ENCODE results near the gene TPTE.
"Not testable (repeated sequence)": the region's sequence is repeated elsewhere in the genome, so short reads cannot be mapped to it uniquely, and the experiment has no call there.

The TPTE gene

DNA sequence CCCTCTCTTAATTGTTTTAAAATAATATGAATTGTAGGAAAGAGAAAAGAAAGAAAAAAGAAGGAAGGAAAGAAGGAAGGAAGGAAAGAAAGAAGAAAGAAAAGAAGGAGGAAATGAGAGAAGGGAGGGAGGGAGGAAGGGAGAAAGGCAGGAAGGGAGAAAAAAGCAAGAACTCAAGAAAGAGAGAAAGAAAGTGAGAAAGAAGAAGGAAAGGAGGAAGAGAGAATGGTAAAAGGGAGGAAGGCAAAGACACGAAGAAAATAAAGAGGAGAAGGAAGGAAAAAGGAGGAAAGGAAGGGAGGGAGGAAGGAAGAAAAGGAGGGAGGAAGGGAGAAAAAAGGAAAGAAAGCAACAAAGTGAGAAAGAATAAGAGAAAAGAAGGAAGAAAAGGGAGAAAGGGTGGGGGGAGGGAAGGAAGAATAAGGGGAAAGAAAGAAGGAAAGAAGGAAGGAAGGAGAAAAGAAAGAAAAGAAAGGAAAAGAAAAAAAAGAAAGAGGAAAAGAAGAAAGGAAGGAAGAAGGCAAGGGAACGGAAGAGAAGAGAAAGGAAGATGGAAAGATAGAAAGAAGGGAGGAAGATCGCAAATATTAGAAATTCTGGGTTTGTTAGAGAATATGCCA lies 95.9 kb downstream of the TPTE start:
- not testable (repeated sequence) for DNase-seq

DNA sequence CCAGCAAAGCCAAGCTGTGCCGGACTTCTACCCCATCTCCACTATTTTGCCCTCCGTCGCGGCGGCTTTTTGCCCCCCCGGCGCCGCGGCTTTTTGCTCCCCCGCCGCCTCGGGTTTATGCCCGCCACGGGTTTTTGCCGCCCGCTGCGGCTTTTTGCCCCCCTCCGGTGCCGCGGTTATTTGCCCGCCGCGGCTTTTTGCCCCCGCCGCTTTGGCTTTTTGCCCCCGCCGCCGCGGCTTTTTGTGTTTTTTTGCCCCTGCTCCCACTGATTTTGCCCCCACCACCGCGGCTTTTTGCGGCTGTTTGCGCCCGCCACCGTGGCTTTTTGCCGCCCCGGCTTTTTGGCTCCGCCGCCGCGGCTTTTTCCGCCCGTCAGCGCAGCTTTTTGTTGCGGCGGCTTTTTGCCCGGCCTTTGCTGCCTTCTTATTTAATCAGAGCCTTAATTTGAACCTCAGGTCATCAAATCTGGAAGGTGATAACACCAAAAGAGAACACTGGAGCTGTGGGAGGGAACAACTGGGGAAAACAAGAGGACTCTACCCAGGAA lies 106.0 kb downstream of the TPTE start:
- DNase-seq: no peak

DNA sequence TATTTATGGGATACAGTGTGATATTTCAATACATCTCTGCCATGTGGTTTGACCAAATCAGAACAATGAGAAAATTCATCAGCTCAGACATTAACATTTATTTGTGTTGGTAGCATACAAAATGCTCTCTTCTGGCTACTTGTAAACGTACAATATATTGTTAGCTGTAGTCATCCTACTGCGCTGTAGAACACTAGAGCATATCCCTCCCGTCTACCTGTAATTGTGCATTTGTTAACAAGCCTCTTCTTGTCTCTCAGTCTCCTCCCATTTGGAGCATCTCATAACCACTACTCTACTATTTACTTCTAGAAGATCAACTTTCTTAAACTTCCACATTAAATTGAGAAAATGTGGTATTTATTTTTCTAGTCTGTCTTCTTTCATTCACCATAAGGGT lies 107.9 kb downstream of the TPTE start:
- not testable (repeated sequence) for DNase-seq

DNA sequence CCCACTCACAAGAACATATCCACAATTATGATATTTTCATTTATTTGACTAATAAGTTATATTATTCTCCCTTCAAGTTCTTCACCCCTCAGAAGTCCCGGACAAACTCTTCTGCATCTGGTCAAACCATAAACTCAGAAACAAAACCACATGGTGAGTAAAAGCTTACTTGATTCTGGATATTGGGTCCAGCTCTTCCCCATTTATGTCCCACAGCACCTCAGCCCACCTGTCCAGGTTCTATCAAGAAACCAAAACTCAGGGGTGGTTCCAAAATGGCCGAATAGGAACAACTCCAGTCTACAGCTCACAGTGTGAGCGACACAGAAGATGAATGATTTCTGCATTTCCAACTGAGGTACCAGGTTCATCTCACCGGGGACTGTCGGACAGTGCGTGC lies 109.4 kb downstream of the TPTE start:
- not testable (repeated sequence) for DNase-seq

DNA sequence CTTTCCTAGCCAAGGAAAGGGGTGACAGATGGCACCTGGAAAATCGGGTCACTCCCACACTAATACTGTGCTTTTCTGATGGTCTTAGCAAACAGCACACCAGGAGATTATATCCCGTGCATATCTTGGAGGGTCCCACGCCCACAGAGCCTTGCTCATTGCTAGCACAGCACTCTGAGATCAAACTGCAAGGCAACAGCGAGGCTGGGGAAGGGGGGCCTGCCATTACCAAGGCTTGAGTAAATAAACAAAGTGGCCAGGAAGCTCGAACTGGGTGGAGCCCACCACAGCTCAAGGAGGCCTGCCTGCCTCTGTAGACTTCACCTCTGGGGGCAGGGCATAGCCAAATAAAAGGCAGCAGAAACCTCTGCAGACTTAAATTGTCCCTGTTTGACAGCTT lies 109.9 kb downstream of the TPTE start:
- not testable (repeated sequence) for DNase-seq

DNA sequence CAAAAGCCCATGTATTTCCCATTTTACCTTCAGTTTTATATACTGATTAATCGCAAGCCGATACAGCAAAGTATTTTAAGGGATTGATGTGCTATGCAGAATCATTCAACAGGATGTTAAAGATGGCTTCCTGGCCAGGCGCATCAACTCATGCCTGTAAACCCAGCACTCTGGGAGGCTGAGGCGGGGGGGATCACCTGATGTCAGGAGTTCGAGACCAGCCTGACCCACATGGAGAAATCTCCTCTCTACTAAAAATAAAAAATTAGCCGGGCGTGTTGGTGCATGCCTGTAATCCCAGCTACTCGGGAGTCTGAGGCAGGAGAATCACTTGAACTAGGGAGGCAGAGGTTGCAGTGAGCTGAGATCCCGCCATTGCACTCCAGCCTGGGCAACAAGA lies 116.8 kb downstream of the TPTE start:
- not testable (repeated sequence) for DNase-seq

DNA sequence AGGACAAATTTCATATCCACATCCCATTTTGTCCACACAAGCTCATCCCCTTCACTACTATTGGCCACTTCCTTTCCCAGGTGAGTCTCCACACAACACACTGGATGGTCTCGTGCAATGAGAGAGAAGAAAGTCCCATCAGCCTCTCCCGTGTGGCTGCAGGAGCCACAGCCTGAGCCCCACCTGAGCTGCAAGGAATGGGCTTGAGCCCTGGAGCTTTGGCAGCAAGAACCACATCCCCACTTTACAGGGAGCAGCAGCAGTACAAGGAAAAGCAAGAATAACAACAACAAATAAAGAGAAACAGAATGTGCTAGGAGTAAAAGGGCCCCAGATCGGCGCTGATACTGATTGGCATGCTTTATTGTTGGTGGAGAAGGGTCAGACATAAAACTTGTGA lies 117.7 kb downstream of the TPTE start:
- no peak for DNase-seq

DNA sequence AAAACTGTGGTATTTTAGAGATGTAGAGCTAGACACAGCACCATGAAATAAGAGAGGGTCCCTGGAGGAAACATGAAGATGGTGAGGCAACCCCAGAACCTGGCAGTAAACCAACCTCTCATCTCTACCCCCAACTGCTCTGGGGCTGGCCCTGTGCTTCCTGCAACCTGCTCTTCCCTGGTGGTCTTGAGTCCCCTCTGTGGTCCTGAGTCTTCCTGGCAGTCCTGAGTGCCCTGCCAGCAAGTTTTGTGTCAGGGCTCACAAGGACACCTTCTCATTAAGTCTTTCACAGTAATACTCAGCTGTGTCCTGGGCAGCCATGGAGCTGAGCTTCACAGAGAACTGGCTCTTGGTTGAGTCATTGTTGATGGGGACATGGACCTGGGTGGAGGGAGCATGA lies 118.4 kb downstream of the TPTE start:
- not testable (repeated sequence) for DNase-seq

DNA sequence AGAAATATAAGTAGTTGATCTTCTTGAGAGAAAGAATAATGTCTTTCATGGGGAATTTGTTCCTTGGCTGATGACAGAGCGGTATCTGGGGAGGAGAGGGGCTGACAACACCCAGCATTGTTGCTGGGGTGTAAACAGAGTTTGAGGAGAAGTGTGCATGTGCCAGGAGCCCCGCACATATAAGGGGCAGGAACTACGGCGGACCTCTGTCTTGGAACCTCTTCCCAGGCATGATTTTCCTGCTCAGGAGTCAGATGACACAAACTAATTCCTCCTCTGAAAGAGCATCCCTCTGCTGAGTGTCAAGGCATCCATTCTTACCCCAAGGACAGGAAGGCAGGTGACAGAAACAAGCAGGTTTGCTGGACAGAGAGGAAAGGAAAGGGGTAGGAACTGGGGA lies 119.1 kb downstream of the TPTE start:
- no peak for DNase-seq

DNA sequence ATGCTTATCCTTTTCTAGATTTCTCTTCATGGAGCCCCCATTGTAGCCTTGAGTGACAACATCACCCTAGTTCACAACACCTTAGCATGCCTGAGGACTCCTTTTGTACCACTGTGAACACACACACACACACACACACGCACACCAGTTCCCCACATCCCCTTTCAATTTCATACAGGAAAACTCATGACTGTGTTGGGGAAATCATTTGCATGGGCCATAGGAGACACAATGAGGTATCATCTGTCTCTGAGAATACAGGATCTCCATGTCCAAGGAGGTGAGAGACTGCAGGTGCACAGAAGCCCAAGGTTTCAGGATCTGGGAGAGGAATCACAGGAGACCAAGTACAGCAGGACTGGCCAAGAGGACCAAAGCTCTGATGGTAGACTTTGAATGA lies 119.7 kb downstream of the TPTE start:
- DNase-seq: no peak

DNA sequence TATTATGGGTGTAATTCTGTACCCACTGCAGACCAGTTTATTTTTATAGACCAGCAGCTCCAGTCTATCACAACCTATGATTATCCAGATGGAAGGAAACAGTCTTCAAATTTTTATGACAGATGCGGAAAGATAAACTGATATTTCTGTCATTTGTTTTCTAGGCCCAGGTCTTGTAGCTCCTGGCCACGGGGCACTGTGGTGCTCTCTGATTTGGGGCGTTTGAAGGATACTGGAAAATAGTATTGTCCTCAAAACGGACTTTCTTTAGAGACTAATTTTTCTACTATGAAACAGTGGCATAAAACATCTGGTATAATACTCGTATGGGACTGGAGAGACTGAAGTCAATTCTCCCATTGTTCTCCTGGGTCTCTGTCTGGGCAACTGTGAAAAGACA lies 124.3 kb downstream of the TPTE start:
- not testable (repeated sequence) for DNase-seq

DNA sequence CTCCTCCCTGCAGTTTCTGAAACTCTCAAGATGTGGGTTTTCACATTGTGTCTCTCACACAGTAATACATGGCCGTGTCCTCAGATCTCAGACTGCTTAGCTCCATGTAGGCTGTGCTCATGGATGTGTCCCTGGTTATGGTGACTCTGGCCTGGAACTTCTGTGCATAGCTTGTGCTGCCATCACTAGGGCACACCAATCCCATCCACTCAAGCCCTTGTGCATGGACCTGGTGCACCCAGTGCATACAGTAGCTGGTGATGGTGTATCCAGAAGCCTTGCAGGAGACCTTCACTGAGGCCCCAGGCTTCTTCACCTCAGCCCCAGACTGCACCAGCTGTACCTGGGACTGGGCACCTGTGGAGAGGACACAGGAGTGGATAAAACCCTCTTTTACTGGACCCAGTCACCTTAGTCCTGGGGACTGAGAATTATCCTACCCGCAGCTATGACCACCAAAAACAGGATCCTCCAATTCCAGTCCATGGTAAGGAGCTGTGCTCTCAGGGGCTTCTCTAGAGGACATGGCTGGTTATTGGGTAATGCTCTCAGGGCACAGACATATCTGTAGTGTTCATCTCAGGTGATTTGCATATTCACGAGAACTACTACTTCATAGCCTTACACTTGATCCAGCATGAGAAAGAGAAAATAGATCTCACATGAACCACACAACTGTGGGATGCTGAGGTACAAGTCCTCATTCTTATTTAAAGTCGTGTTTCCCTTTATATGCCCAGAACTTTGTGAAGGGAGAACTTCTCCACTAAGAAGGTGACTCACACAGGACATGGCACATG lies 128.2 kb downstream of the TPTE start:
- not testable (repeated sequence) for DNase-seq

DNA sequence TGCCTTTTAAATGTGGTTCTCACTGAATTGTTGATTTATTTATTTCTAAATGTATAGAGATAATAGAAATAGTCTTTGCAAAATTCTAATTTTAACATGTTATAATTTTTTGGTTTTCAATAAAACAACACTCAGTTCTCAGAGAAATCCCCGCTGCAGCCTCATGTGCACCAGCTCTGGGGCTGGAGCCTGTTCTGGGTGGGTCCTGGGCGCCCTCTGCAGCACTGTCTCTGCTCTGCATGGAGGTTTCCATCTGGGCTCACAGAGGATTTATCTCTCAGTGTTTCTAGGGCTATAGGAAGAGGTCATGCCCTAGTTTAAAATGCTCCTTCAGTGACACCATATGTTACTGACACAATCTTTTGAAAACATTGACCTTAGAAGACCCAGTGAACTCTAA lies 128.9 kb downstream of the TPTE start:
- DNase-seq: not testable (repeated sequence)

Measured in KG1 (cell line).